ENCODE results near the gene NBEAL2.

GRCh38 chr3:46986782-46987310 is 7.4 kb downstream of the NBEAL2 start:
- TF ChIP-seq CTCF (IDR thresholded peaks at IDR 0.05; ENCODE audit: poor library complexity) (no peak), EZH2 (IDR thresholded peaks at IDR 0.05; ENCODE audit: borderline replicate concordance) (no peak), EZH2phosphoT487 (IDR thresholded peaks at IDR 0.05; ENCODE audit: low read depth, severe bottlenecking, unreplicated experiment) (no peak)

Measured in hepatocyte (in vitro differentiated cells).